GM18498 (cell line): ENCODE measurements around the gene ARID3B.
A peak's percentile ranks its signal among the peaks of the same experiment; 100 is the strongest.
"Not testable (repeated sequence)": the region's sequence is repeated elsewhere in the genome, so short reads cannot be mapped to it uniquely, and the experiment has no call there.

Experiments used
- ATAC-seq: cut with Tn5 transposase; IDR thresholded peaks from one replicate; pipeline ENCODE4 v1.9.1; 2021; ENCODE audit warnings: mild to moderate bottlenecking, moderate library complexity; ENCODE audit not compliant: unreplicated experiment

The ARID3B gene

GRCh38 chr15:74535388-74536084, 5.5 kb upstream of the ARID3B start:
- no peak for ATAC-seq

- ATAC-seq, result no peak
Measured at GRCh38 chr15:74537736-74538135, 3.3 kb upstream of the ARID3B start.

- ATAC-seq, result not testable (repeated sequence)
Measured at GRCh38 chr15:74539521-74539920, 1.5 kb upstream of the ARID3B start.

- ATAC-seq, result peak; percentile 7
Measured at GRCh38 chr15:74540161-74540760, 759 bp upstream of the ARID3B start.

GRCh38 chr15:74541494-74542165, 610 bp downstream of the ARID3B start:
- ATAC-seq, result peak; percentile 39

GRCh38 chr15:74542166-74543042, 1.4 kb downstream of the ARID3B start:
- ATAC-seq, result no peak

GRCh38 chr15:74543043-74543422, 2.0 kb downstream of the ARID3B start:
- no peak for ATAC-seq

- no peak for ATAC-seq
Measured at GRCh38 chr15:74543583-74543982, 2.6 kb downstream of the ARID3B start.

- no peak for ATAC-seq
Measured at GRCh38 chr15:74545086-74545485, 4.1 kb downstream of the ARID3B start.

- peak; percentile 53 for ATAC-seq
Measured at GRCh38 chr15:74545776-74546656, 5.0 kb downstream of the ARID3B start.

- ATAC-seq, result no peak
Measured at GRCh38 chr15:74547616-74548015, 6.6 kb downstream of the ARID3B start.

- no peak for ATAC-seq
Measured at GRCh38 chr15:74548241-74548640, 7.2 kb downstream of the ARID3B start.

- ATAC-seq, result no peak
Measured at GRCh38 chr15:74549816-74550215, 8.8 kb downstream of the ARID3B start.

- no peak for ATAC-seq
Measured at GRCh38 chr15:74551714-74552113, 10.7 kb downstream of the ARID3B start.

GRCh38 chr15:74552773-74553441, 11.9 kb downstream of the ARID3B start:
- no peak for ATAC-seq

- ATAC-seq, result no peak
Measured at GRCh38 chr15:74555192-74555591, 14.2 kb downstream of the ARID3B start.

- ATAC-seq, result no peak
Measured at GRCh38 chr15:74558706-74559105, 17.7 kb downstream of the ARID3B start.

- ATAC-seq, result no peak
Measured at GRCh38 chr15:74563442-74563841, 22.4 kb downstream of the ARID3B start.

GRCh38 chr15:74564182-74564581, 23.2 kb downstream of the ARID3B start:
- ATAC-seq, result no peak
